ENCODE measurements around the gene CACNG6.

CACNG6 gene

GRCh38 chr19:54021363-54021762 lies 29.9 kb downstream of the CACNG6 start:
- no peak overlapping the region for H3K4me3 ChIP-seq
- no peaks in the 10 kb centered on the region for H4K20me1 ChIP-seq
- peak overlapping the region in 4 of 11 experiments; percentile 72 to 82 (median 78); a peak in 6 of 22 replicates for H3K9ac ChIP-seq
- H3K36me3 ChIP-seq, result no peaks in the 10 kb centered on the region
- peaks cover 50 to 99% (median 93%) of the 10 kb centered on the region in 10 experiments for H3K4me1 ChIP-seq
- peak overlapping the region in 10 of 11 experiments; percentile 26 to 98 (median 87); a peak in 20 of 22 replicates for H3K27ac ChIP-seq
- H3K4me2 ChIP-seq, result peak overlapping the region in 8 of 11 experiments; percentile 25 to 90 (median 86); a peak in 14 of 22 replicates
- no peaks in the 10 kb centered on the region for H3K27me3 ChIP-seq
- TF ChIP-seq Cebpa-rat (IDR thresholded peaks at IDR 0.05), result no peak
- peaks cover 4 to 19% (median 14%) of the 10 kb centered on the region in 11 experiments; a peak in 18 of 22 replicates for H3K9me3 ChIP-seq (replicated peaks in 1 of 11)

GRCh38 chr19:54021932-54022331 lies 30.5 kb downstream of the CACNG6 start:
- peaks cover 4 to 15% (median 10%) of the 10 kb centered on the region in 11 experiments; a peak in 17 of 22 replicates for H3K9me3 ChIP-seq (replicated peaks in 1 of 11)
- H4K20me1 ChIP-seq, result no peaks in the 10 kb centered on the region
- H3K4me3 ChIP-seq, result no peak overlapping the region
- H3K27me3 ChIP-seq, result no peaks in the 10 kb centered on the region
- H3K36me3 ChIP-seq, result no peaks in the 10 kb centered on the region
- TF ChIP-seq Cebpa-rat (IDR thresholded peaks at IDR 0.05), result no peak
- H3K9ac ChIP-seq, result peak overlapping the region in 6 of 11 experiments; percentile 63 to 82 (median 74); a peak in 7 of 22 replicates
- peak overlapping the region in 10 of 11 experiments; percentile 55 to 98 (median 87); a peak in 20 of 22 replicates for H3K27ac ChIP-seq
- H3K4me2 ChIP-seq, result peak overlapping the region in 9 of 11 experiments; percentile 67 to 96 (median 88); a peak in 16 of 22 replicates
- peaks cover 55 to 100% (median 95%) of the 10 kb centered on the region in 10 experiments for H3K4me1 ChIP-seq

- H4K20me1 ChIP-seq, result no peaks in the 10 kb centered on the region
- peak overlapping the region; percentile 67 to 96 (median 88) for H3K4me2 ChIP-seq
- H3K9me3 ChIP-seq (replicated peaks in 1 of 11), result peaks cover 0 to 5% (median 0%) of the 10 kb centered on the region in 11 experiments; a peak in 2 of 22 replicates
- no peaks in the 10 kb centered on the region for H3K36me3 ChIP-seq
- peak overlapping the region; percentile 11 to 98 (median 84); a peak in 20 of 22 replicates for H3K27ac ChIP-seq
- peaks cover 58 to 94% (median 87%) of the 10 kb centered on the region in 10 experiments for H3K4me1 ChIP-seq
- H3K4me3 ChIP-seq, result peak overlapping the region in 6 of 10 experiments; percentile 25 to 54 (median 36); a peak in 6 of 20 replicates
- H3K9ac ChIP-seq, result peak overlapping the region in 10 of 11 experiments; percentile 1 to 82 (median 71); a peak in 19 of 22 replicates
- no peaks in the 10 kb centered on the region for H3K27me3 ChIP-seq
- TF ChIP-seq Cebpa-rat (IDR thresholded peaks at IDR 0.05), result no peak
These were observed 31.8 kb downstream of the CACNG6 start for GRCh38 chr19:54023191-54023590.

GRCh38 chr19:54024660-54025059 lies 33.2 kb downstream of the CACNG6 start:
- Histone ChIP-seq H4K20me1 (no peaks in the 10 kb centered on the region), H3K4me1 (peaks cover 62 to 94% (median 82%) of the 10 kb centered on the region in 10 experiments), H3K27me3 (no peaks in the 10 kb centered on the region), H3K4me3 (peak overlapping the region in 3 of 10 experiments; percentile 17 to 54 (median 49); a peak in 4 of 20 replicates), H3K36me3 (no peaks in the 10 kb centered on the region), H3K9ac (peak overlapping the region in 8 of 11 experiments; percentile 47 to 82 (median 73); a peak in 10 of 22 replicates), H3K27ac (peak overlapping the region in 9 of 11 experiments; percentile 55 to 98 (median 84); a peak in 18 of 22 replicates), H3K4me2 (peak overlapping the region; percentile 67 to 96 (median 88); a peak in 21 of 22 replicates), H3K9me3 (replicated peaks in 1 of 11) (peaks cover 0 to 5% (median 0%) of the 10 kb centered on the region in 11 experiments; a peak in 2 of 22 replicates)
- no peak for TF ChIP-seq Cebpa-rat (IDR thresholded peaks at IDR 0.05)

GRCh38 chr19:54026656-54027055 lies 35.2 kb downstream of the CACNG6 start:
- peaks cover 63 to 91% (median 76%) of the 10 kb centered on the region in 10 experiments for H3K4me1 ChIP-seq
- no peaks in the 10 kb centered on the region for H3K9me3 ChIP-seq (replicated peaks in 1 of 11)
- no peak overlapping the region; a peak in 1 of 22 replicates for H3K9ac ChIP-seq
- H3K27me3 ChIP-seq, result no peaks in the 10 kb centered on the region
- H3K36me3 ChIP-seq, result no peaks in the 10 kb centered on the region
- H3K27ac ChIP-seq, result peak overlapping the region in 1 of 11 experiments; percentile 2; a peak in 1 of 22 replicates
- peak overlapping the region in 8 of 11 experiments; percentile 14 to 90 (median 83); a peak in 12 of 22 replicates for H3K4me2 ChIP-seq
- no peaks in the 10 kb centered on the region for H4K20me1 ChIP-seq
- H3K4me3 ChIP-seq, result no peak overlapping the region
- no peak for TF ChIP-seq Cebpa-rat (IDR thresholded peaks at IDR 0.05)

- Histone ChIP-seq H3K27me3 (no peaks in the 10 kb centered on the region), H3K9ac (no peak overlapping the region; a peak in 1 of 22 replicates), H3K27ac (peak overlapping the region in 7 of 11 experiments; percentile 1 to 56 (median 18); a peak in 7 of 22 replicates), H4K20me1 (no peaks in the 10 kb centered on the region), H3K4me1 (peaks cover 42 to 66% (median 50%) of the 10 kb centered on the region in 10 experiments), H3K4me2 (peak overlapping the region in 7 of 11 experiments; percentile 7 to 76 (median 32); a peak in 12 of 22 replicates), H3K4me3 (no peak overlapping the region), H3K36me3 (no peaks in the 10 kb centered on the region), H3K9me3 (replicated peaks in 1 of 11) (peaks cover 0 to under 1% (median 0%) of the 10 kb centered on the region in 11 experiments; a peak in 1 of 22 replicates)
- no peak for TF ChIP-seq Cebpa-rat (IDR thresholded peaks at IDR 0.05)
These were observed 37.9 kb downstream of the CACNG6 start for GRCh38 chr19:54029301-54029700.

GRCh38 chr19:54029930-54030490 lies 38.6 kb downstream of the CACNG6 start:
- no peak overlapping the region for H3K4me3 ChIP-seq
- peaks cover 0 to 7% (median 0%) of the 10 kb centered on the region in 11 experiments; a peak in 3 of 22 replicates for H3K9me3 ChIP-seq (replicated peaks in 1 of 11)
- 0 out of 22 replicates have a peak overlapping the region, but pooled peaks of 1 of the 11 experiments have one; percentile 56 for H3K27ac ChIP-seq
- H3K27me3 ChIP-seq, result no peaks in the 10 kb centered on the region
- H4K20me1 ChIP-seq, result no peaks in the 10 kb centered on the region
- no peak overlapping the region for H3K9ac ChIP-seq
- peaks cover 35 to 59% (median 43%) of the 10 kb centered on the region in 10 experiments for H3K4me1 ChIP-seq
- H3K4me2 ChIP-seq, result peak overlapping the region in 2 of 11 experiments; percentile 9 to 36; a peak in 2 of 22 replicates
- no peak for TF ChIP-seq Cebpa-rat (IDR thresholded peaks at IDR 0.05)
- no peaks in the 10 kb centered on the region for H3K36me3 ChIP-seq

GRCh38 chr19:54030895-54031586 lies 39.6 kb downstream of the CACNG6 start:
- Histone ChIP-seq H3K4me2 (peak overlapping the region in 6 of 11 experiments; percentile 1 to 47 (median 8); a peak in 4 of 22 replicates), H3K4me1 (peaks cover 24 to 48% (median 32%) of the 10 kb centered on the region in 10 experiments), H3K4me3 (no peak overlapping the region), H3K9ac (peak overlapping the region in 1 of 11 experiments; percentile 22; a peak in 2 of 22 replicates), H3K9me3 (replicated peaks in 1 of 11) (peaks cover 0 to 18% (median 8%) of the 10 kb centered on the region in 11 experiments; a peak in 16 of 22 replicates), H3K27ac (no peak overlapping the region), H4K20me1 (no peaks in the 10 kb centered on the region), H3K27me3 (no peaks in the 10 kb centered on the region), H3K36me3 (no peaks in the 10 kb centered on the region)
- TF ChIP-seq Cebpa-rat (IDR thresholded peaks at IDR 0.05), result no peak

All from BLaER1 treated with 17β-estradiol and CSF1 and Interleukin-3, amounts not matched to agents 10 nM and 100 nM (cell line).